ENCODE measurements around the gene DNAJA2.

DNA sequence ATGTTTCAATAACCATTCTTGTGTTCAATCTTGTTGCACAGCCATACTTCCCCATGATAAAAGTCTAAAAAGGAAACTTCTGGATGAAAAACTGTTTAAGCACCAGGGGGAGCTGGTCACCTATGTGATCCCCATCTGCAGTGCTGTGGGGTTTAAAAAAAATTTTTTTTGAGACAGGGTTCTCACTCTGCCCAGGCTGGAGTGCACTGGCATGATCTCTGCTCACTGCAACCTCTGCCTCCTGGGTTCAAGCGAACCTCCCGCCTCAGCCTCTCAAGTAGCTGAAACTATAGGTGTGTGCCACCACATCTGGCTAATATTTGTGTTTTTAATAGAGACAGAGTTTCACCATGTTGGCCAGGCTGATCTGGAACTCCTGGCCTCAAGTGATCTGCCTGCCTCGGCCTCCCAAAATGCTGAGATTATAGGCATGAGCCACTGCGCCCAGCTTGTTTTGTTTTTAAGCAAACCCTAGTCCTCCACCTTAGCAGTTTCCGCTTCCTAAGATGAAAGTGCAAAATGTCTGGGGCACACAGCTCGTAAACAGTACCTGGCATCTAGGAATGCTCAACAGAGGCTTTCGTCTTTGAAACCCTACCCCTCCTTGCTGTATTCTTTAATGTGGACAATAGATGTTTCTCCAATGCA lies 25.4 kb downstream of the DNAJA2 start:
- TF ChIP-seq TEAD4 (IDR thresholded peaks at IDR 0.05) (no peak), RAD21 (IDR thresholded peaks at IDR 0.05; ENCODE audit: low read depth) (peak; percentile 84), TCF12 (IDR thresholded peaks at IDR 0.05; ENCODE audit: low read depth) (no peak), NFIC (IDR thresholded peaks at IDR 0.05) (no peak), FOXM1 (IDR thresholded peaks at IDR 0.05; ENCODE audit: borderline replicate concordance, low read depth) (no peak), EP300 (IDR thresholded peaks at IDR 0.05; ENCODE audit: borderline replicate concordance) (no peak), TAF1 (IDR thresholded peaks at IDR 0.05; ENCODE audit: low read depth) (no peak), CEBPB (IDR thresholded peaks at IDR 0.05) (no peak)
- TF ChIP-seq, protein P1, sequence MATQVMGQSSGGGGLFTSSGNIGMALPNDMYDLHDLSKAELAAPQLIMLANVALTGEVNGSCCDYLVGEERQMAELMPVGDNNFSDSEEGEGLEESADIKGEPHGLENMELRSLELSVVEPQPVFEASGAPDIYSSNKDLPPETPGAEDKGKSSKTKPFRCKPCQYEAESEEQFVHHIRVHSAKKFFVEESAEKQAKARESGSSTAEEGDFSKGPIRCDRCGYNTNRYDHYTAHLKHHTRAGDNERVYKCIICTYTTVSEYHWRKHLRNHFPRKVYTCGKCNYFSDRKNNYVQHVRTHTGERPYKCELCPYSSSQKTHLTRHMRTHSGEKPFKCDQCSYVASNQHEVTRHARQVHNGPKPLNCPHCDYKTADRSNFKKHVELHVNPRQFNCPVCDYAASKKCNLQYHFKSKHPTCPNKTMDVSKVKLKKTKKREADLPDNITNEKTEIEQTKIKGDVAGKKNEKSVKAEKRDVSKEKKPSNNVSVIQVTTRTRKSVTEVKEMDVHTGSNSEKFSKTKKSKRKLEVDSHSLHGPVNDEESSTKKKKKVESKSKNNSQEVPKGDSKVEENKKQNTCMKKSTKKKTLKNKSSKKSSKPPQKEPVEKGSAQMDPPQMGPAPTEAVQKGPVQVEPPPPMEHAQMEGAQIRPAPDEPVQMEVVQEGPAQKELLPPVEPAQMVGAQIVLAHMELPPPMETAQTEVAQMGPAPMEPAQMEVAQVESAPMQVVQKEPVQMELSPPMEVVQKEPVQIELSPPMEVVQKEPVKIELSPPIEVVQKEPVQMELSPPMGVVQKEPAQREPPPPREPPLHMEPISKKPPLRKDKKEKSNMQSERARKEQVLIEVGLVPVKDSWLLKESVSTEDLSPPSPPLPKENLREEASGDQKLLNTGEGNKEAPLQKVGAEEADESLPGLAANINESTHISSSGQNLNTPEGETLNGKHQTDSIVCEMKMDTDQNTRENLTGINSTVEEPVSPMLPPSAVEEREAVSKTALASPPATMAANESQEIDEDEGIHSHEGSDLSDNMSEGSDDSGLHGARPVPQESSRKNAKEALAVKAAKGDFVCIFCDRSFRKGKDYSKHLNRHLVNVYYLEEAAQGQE (IDR thresholded peaks at IDR 0.05; ENCODE audit: low read depth), result no peak
- TF ChIP-seq, protein P2, sequence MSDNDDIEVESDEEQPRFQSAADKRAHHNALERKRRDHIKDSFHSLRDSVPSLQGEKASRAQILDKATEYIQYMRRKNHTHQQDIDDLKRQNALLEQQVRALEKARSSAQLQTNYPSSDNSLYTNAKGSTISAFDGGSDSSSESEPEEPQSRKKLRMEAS (IDR thresholded peaks at IDR 0.05), result no peak
